K562 (cell line): ENCODE results near the gene FLCN.

Experiments used
- ARNT ChIP-seq, 2 experiments: fragments of 450-650 bp; IDR thresholded peaks; 2 replicates each; pipeline ENCODE4 v1.6.1; 2016; ENCODE audit warnings: mild to moderate bottlenecking in 1 of 2
- CTCF ChIP-seq, 3 experiments: IDR thresholded peaks in 2 of 3; conservative IDR thresholded peaks in 1 of 3; 2 replicates each; pipeline ENCODE4 v1.5.1; 2011 to 2012; ENCODE audit warnings: low read length in 3 of 3, mild to moderate bottlenecking in 3 of 3, control low read depth in 2 of 3, improper control_type of control experiment in 1 of 3, inconsistent platforms in 1 of 3, low read depth in 1 of 3, mixed read lengths in 1 of 3, moderate library complexity in 1 of 3; ENCODE audit not compliant: insufficient read depth in 2 of 3
- GABPB1 ChIP-seq: sonication (generic); formaldehyde crosslinking; IDR thresholded peaks from 2 replicates; pipeline ENCODE4 v1.8.0; 2022; ENCODE audit warnings: mild to moderate bottlenecking, missing genetic modification reagents
- MTA3 ChIP-seq: fragments of 450-650 bp; formaldehyde crosslinking; IDR thresholded peaks from 2 replicates; pipeline ENCODE4 v1.6.1; 2017; ENCODE audit warnings: mild to moderate bottlenecking, borderline replicate concordance
- NR2C2 ChIP-seq, 2 experiments: fragments of 200-800 bp in 1 of 2; sonication (Bioruptor generic) in 1 of 2; sonication (generic) in 1 of 2; formaldehyde crosslinking in 1 of 2; IDR thresholded peaks; 2 replicates each; pipeline versions ENCODE4 v1.6.1 to v1.8.0; 2016 to 2022; ENCODE audit warnings: mild to moderate bottlenecking in 1 of 2, missing compliant biosample characterization in 1 of 2, missing genetic modification characterization in 1 of 2, missing genetic modification reagents in 1 of 2
- RAD21 ChIP-seq, 2 experiments: fragments of 250-450 bp in 1 of 2; fragments of 450-650 bp in 1 of 2; sonication (Bioruptor Pico) in 1 of 2; formaldehyde crosslinking in 1 of 2; IDR thresholded peaks in 1 of 2; conservative IDR thresholded peaks in 1 of 2; 2 replicates each; pipeline versions ENCODE4 v1.4.0 to v1.8.0; 2020 to 2022; ENCODE audit warnings: mild to moderate bottlenecking in 2 of 2, moderate library complexity in 1 of 2
- RBFOX2 ChIP-seq: fragments of 200-400 bp; formaldehyde crosslinking; IDR thresholded peaks from 2 replicates; pipeline ENCODE4 v1.6.1; 2017; ENCODE audit warnings: low read depth, mild to moderate bottlenecking, low read length, moderate library complexity
- SREBF2 ChIP-seq: sonication (generic); formaldehyde crosslinking; IDR thresholded peaks from 2 replicates; pipeline ENCODE4 v1.4.0; 2020; ENCODE audit warnings: mild to moderate bottlenecking, missing genetic modification reagents
- SRSF3 ChIP-seq: fragments of 200-400 bp; formaldehyde crosslinking; IDR thresholded peaks from 2 replicates; pipeline ENCODE4 v1.6.1; 2016; ENCODE audit warnings: mild to moderate bottlenecking, low read length, moderate library complexity; ENCODE audit not compliant: insufficient read depth
- ZNF121 ChIP-seq: sonication (generic); formaldehyde crosslinking; conservative IDR thresholded peaks from 2 replicates; pipeline ENCODE4 v1.8.0; 2022; ENCODE audit warnings: missing genetic modification reagents
- ZNF518B ChIP-seq: fragments of 250-450 bp; sonication (Bioruptor Pico); IDR thresholded peaks from 2 replicates; pipeline ENCODE4 v1.5.0; 2021; ENCODE audit warnings: mild to moderate bottlenecking, moderate library complexity
- ZNF780A ChIP-seq: fragments of 250-450 bp; sonication (Bioruptor Pico); IDR thresholded peaks from 2 replicates; pipeline ENCODE4 v1.5.0; 2021; ENCODE audit warnings: mild to moderate bottlenecking
- TF ChIP-seq, protein P1 (sequence below), 2 experiments: fragments of 450-650 bp; formaldehyde crosslinking in 1 of 2; IDR thresholded peaks; 2 replicates each; pipeline versions ENCODE4 v1.4.0 to v1.6.1; 2014 to 2020; ENCODE audit warnings: mild to moderate bottlenecking in 2 of 2, borderline replicate concordance in 1 of 2, low read depth in 1 of 2
- TF ChIP-seq, protein P2 (sequence below), 2 experiments: fragments of 200-800 bp in 1 of 2; sonication (Bioruptor generic) in 1 of 2; sonication (generic) in 1 of 2; formaldehyde crosslinking in 1 of 2; IDR thresholded peaks in 1 of 2; conservative IDR thresholded peaks in 1 of 2; 2 replicates each; pipeline versions ENCODE4 v1.5.0 to v1.6.1; 2016 to 2020; ENCODE audit warnings: missing compliant biosample characterization in 1 of 2, missing genetic modification characterization in 1 of 2, missing genetic modification reagents in 1 of 2

- no peak for TF ChIP-seq SRSF3
- no peak for TF ChIP-seq MTA3
- TF ChIP-seq, protein P1, sequence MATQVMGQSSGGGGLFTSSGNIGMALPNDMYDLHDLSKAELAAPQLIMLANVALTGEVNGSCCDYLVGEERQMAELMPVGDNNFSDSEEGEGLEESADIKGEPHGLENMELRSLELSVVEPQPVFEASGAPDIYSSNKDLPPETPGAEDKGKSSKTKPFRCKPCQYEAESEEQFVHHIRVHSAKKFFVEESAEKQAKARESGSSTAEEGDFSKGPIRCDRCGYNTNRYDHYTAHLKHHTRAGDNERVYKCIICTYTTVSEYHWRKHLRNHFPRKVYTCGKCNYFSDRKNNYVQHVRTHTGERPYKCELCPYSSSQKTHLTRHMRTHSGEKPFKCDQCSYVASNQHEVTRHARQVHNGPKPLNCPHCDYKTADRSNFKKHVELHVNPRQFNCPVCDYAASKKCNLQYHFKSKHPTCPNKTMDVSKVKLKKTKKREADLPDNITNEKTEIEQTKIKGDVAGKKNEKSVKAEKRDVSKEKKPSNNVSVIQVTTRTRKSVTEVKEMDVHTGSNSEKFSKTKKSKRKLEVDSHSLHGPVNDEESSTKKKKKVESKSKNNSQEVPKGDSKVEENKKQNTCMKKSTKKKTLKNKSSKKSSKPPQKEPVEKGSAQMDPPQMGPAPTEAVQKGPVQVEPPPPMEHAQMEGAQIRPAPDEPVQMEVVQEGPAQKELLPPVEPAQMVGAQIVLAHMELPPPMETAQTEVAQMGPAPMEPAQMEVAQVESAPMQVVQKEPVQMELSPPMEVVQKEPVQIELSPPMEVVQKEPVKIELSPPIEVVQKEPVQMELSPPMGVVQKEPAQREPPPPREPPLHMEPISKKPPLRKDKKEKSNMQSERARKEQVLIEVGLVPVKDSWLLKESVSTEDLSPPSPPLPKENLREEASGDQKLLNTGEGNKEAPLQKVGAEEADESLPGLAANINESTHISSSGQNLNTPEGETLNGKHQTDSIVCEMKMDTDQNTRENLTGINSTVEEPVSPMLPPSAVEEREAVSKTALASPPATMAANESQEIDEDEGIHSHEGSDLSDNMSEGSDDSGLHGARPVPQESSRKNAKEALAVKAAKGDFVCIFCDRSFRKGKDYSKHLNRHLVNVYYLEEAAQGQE (IDR thresholded peaks at IDR 0.05; ENCODE audit: borderline replicate concordance) = no peak
- TF ChIP-seq, protein P1 (CRISPR knock-in tag; IDR thresholded peaks at IDR 0.05; ENCODE audit: low read depth) = no peak
- TF ChIP-seq RBFOX2 = no peak
- TF ChIP-seq SREBF2 (CRISPR knock-in tag) = no peak
- TF ChIP-seq GABPB1 = no peak
- no peak for TF ChIP-seq NR2C2 (CRISPR knock-in tag; IDR thresholded peaks at IDR 0.05)
- no peak for TF ChIP-seq NR2C2 (tag; IDR thresholded peaks at IDR 0.05)
- TF ChIP-seq ZNF780A (CRISPR knock-in tag) = no peak
- no peak for TF ChIP-seq ARNT (IDR thresholded peaks at IDR 0.05)
- TF ChIP-seq ZNF121 (CRISPR knock-in tag) = no peak
- TF ChIP-seq, protein P2, sequence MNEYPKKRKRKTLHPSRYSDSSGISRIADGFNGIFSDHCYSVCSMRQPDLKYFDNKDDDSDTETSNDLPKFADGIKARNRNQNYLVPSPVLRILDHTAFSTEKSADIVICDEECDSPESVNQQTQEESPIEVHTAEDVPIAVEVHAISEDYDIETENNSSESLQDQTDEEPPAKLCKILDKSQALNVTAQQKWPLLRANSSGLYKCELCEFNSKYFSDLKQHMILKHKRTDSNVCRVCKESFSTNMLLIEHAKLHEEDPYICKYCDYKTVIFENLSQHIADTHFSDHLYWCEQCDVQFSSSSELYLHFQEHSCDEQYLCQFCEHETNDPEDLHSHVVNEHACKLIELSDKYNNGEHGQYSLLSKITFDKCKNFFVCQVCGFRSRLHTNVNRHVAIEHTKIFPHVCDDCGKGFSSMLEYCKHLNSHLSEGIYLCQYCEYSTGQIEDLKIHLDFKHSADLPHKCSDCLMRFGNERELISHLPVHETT (CRISPR knock-in tag; conservative IDR thresholded peaks at IDR 0.05 in 1 of 2, IDR thresholded peaks at IDR 0.05 in 1 of 2) = no peak
- TF ChIP-seq CTCF (IDR thresholded peaks at IDR 0.05 in 2 of 3, conservative IDR thresholded peaks at IDR 0.05 in 1 of 3; ENCODE audit: insufficient read depth in 2 of 3, low read depth in 1 of 3, low read length in 3 of 3) = no peak
- TF ChIP-seq ZNF518B (CRISPR knock-in tag) = no peak
- TF ChIP-seq RAD21 (CRISPR knock-in tag; conservative IDR thresholded peaks at IDR 0.05 in 1 of 2, IDR thresholded peaks at IDR 0.05 in 1 of 2) = no peak
Observed at GRCh38 chr17:17177176-17177575, 59.8 kb downstream of the FLCN start.
